Mesenchymal stem cell (in vitro differentiated cells and primary cell): ENCODE data around the gene AICDA.

Experiments
- DNase-seq: peaks from one replicate; pipeline ENCODE4 v3.0.0-alpha.2; 2013
- H2AFZ ChIP-seq: one replicate; pipeline ENCODE4 v1.6.1; 2013; ENCODE audit warnings: low read depth, mild to moderate bottlenecking, control low read depth, inconsistent platforms, low read length, moderate library complexity
- H2AK5ac ChIP-seq: 2 replicates; pipeline ENCODE4 v1.6.1; 2013; ENCODE audit warnings: low read length, moderate library complexity, mild to moderate bottlenecking, inconsistent platforms; ENCODE audit not compliant: severe bottlenecking
- H2BK120ac ChIP-seq: one replicate; pipeline ENCODE4 v1.6.1; 2013; ENCODE audit warnings: low read depth, mild to moderate bottlenecking, inconsistent platforms, low read length, moderate library complexity
- H2BK12ac ChIP-seq, 2 experiments: one replicate each; pipeline ENCODE4 v1.6.1; 2013; ENCODE audit warnings: inconsistent platforms in 2 of 2, low read length in 2 of 2, mild to moderate bottlenecking in 2 of 2, moderate library complexity in 2 of 2, control low read depth in 1 of 2
- H2BK15ac ChIP-seq: one replicate; pipeline ENCODE4 v1.6.1; 2013; ENCODE audit warnings: mild to moderate bottlenecking, low read depth, inconsistent platforms; ENCODE audit not compliant: poor library complexity, severe bottlenecking
- H2BK5ac ChIP-seq: 2 replicates; pipeline ENCODE4 v1.6.1; 2013; ENCODE audit warnings: low read depth, mild to moderate bottlenecking, low read length, control low read depth, inconsistent platforms; ENCODE audit not compliant: poor library complexity, severe bottlenecking
- H3K14ac ChIP-seq, 2 experiments: one replicate each; pipeline ENCODE4 v1.6.1; 2013; ENCODE audit warnings: inconsistent platforms in 2 of 2, low read length in 2 of 2, control low read depth in 1 of 2, mild to moderate bottlenecking in 1 of 2, moderate library complexity in 1 of 2
- H3K18ac ChIP-seq, 2 experiments: one replicate each; pipeline ENCODE4 v1.6.1; 2013; ENCODE audit warnings: inconsistent platforms in 2 of 2, low read length in 2 of 2, control low read depth in 1 of 2, low read depth in 1 of 2, mild to moderate bottlenecking in 1 of 2
- H3K23ac ChIP-seq, 2 experiments: one replicate each; pipeline ENCODE4 v1.6.1; 2013; ENCODE audit warnings: inconsistent platforms in 2 of 2, low read length in 2 of 2, mild to moderate bottlenecking in 2 of 2, moderate library complexity in 2 of 2, control low read depth in 1 of 2
- H3K27ac ChIP-seq: 2 replicates; pipeline ENCODE4 v1.5.1; 2013; ENCODE audit warnings: mild to moderate bottlenecking, moderate library complexity, low read length, control low read depth, inconsistent platforms; ENCODE audit not compliant: poor library complexity, severe bottlenecking
- H3K27me3 ChIP-seq, 2 experiments: 2 replicates each; pipeline versions ENCODE4 v1.6.1 to v1.7.0; 2013; ENCODE audit warnings: low read length in 2 of 2, mild to moderate bottlenecking in 2 of 2, moderate library complexity in 2 of 2, control low read depth in 1 of 2, inconsistent platforms in 1 of 2; ENCODE audit not compliant: control insufficient read depth in 1 of 2, insufficient read depth in 1 of 2
- H3K36me3 ChIP-seq, 2 experiments: 2 replicates each; pipeline versions ENCODE4 v1.6.1 to v1.7.0; 2013; ENCODE audit warnings: low read length in 2 of 2, control low read depth in 1 of 2, inconsistent platforms in 1 of 2, low read depth in 1 of 2, mild to moderate bottlenecking in 1 of 2; ENCODE audit not compliant: insufficient read depth in 2 of 2, control insufficient read depth in 1 of 2
- H3K4ac ChIP-seq, 2 experiments: one replicate each; pipeline ENCODE4 v1.6.1; 2013; ENCODE audit warnings: inconsistent platforms in 2 of 2, low read length in 2 of 2, mild to moderate bottlenecking in 2 of 2, moderate library complexity in 2 of 2, control low read depth in 1 of 2, low read depth in 1 of 2
- H3K4me1 ChIP-seq: 2 replicates; pipeline ENCODE4 v1.6.1; 2013; ENCODE audit warnings: low read depth, low read length, control low read depth; ENCODE audit not compliant: control insufficient read depth, insufficient read depth
- H3K4me2 ChIP-seq: 2 replicates; pipeline ENCODE4 v1.6.1; 2013; ENCODE audit warnings: low read length, mild to moderate bottlenecking, inconsistent platforms; ENCODE audit not compliant: poor library complexity, severe bottlenecking
- H3K4me3 ChIP-seq, 2 experiments: 2 replicates each; pipeline versions ENCODE4 v1.5.1 to v1.7.0; 2013; ENCODE audit warnings: low read length in 2 of 2, mild to moderate bottlenecking in 2 of 2, control low read depth in 1 of 2, low read depth in 1 of 2; ENCODE audit not compliant: insufficient read depth in 1 of 2
- H3K79me1 ChIP-seq: replicated peaks from 2 replicates; pipeline ENCODE4 v1.6.1; 2013; ENCODE audit warnings: mild to moderate bottlenecking, control low read depth, low read length, inconsistent platforms; ENCODE audit not compliant: poor library complexity, severe bottlenecking
- H3K9ac ChIP-seq: 2 replicates; pipeline ENCODE4 v1.7.0; 2013; ENCODE audit warnings: mild to moderate bottlenecking, low read length, moderate library complexity
- H3K9me3 ChIP-seq: 2 replicates; pipeline ENCODE4 v1.7.0; 2013; ENCODE audit warnings: mild to moderate bottlenecking, low read length; ENCODE audit not compliant: control insufficient read depth
- H4K8ac ChIP-seq: one replicate; pipeline ENCODE4 v1.6.1; 2013; ENCODE audit warnings: inconsistent platforms, mild to moderate bottlenecking, low read length, moderate library complexity
- H4K91ac ChIP-seq: one replicate; pipeline ENCODE4 v1.6.1; 2013; ENCODE audit warnings: mild to moderate bottlenecking, low read length, inconsistent platforms
- WGBS: methylation state at CpG from one replicate; pipeline ENCODE4 v1.1.7; 2013; ENCODE audit warnings: mixed read lengths; 5-methylcytosine and 5-hydroxymethylcytosine counted together

AICDA gene

GRCh38 chr12:8606890-8607289 is 5.8 kb downstream of the AICDA start:
- no peak overlapping the region for H3K23ac ChIP-seq
- H3K4me1 ChIP-seq = peaks cover 3% of the 10 kb centered on the region
- H4K8ac ChIP-seq = no peak overlapping the region
- no peak overlapping the region for H4K91ac ChIP-seq
- H2AK5ac ChIP-seq = no peak overlapping the region
- H2BK120ac ChIP-seq = no peak overlapping the region
- H3K79me1 ChIP-seq = no peaks in the 10 kb centered on the region
- H3K27ac ChIP-seq = no peak overlapping the region
- no peak for DNase-seq
- peaks cover 0 to 5% of the 10 kb centered on the region in 2 experiments for H3K27me3 ChIP-seq
- no peaks in the 10 kb centered on the region for H3K36me3 ChIP-seq
- no peak overlapping the region for H2BK5ac ChIP-seq
- H3K4me2 ChIP-seq = no peak overlapping the region
- H2BK15ac ChIP-seq = no peak overlapping the region
- no peak overlapping the region for H3K18ac ChIP-seq
- no peak overlapping the region for H2AFZ ChIP-seq
- no peak overlapping the region for H3K9ac ChIP-seq
- no peak overlapping the region for H3K14ac ChIP-seq
- WGBS = 97% methylated on average over 6 of the region's 6 CpGs
- no peaks in the 10 kb centered on the region for H3K9me3 ChIP-seq
- H3K4me3 ChIP-seq = no peak overlapping the region
- H3K4ac ChIP-seq = no peak overlapping the region
- no peak overlapping the region for H2BK12ac ChIP-seq

DNA sequence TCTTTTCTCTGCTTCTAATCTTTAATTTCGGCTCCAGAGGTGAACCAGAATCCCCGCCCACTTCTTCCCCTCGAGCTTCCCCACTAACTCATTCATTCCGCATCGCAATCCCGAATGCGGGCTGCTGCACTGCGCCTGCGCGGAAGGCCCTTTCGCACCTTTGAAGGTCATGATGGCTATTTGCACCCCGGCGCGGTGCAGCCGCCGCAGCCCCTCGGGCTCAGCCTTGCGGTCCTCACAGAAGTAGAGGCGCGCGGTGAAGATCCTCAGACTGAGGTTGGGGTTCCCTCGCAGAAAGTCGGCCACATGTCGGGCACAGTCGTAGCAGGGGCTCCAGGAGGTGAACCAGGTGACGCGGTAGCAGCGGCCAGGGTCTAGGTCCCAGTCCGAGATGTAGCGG is 7.6 kb downstream of the AICDA start:
- Histone ChIP-seq H3K4me1 (no peaks in the 10 kb centered on the region), H2BK120ac (no peak overlapping the region), H3K27me3 (peaks cover 0 to 5% of the 10 kb centered on the region in 2 experiments), H3K14ac (no peak overlapping the region), H2BK15ac (no peak overlapping the region), H3K9ac (no peak overlapping the region), H3K4me2 (no peak overlapping the region), H3K4me3 (no peak overlapping the region), H3K23ac (no peak overlapping the region), H3K36me3 (no peaks in the 10 kb centered on the region), H2AK5ac (no peak overlapping the region), H3K9me3 (no peaks in the 10 kb centered on the region), H3K18ac (no peak overlapping the region), H3K79me1 (no peaks in the 10 kb centered on the region), H3K4ac (no peak overlapping the region), H2AFZ (no peak overlapping the region), H3K27ac (no peak overlapping the region), H4K91ac (no peak overlapping the region), H2BK12ac (no peak overlapping the region), H2BK5ac (no peak overlapping the region), H4K8ac (no peak overlapping the region)
- 96% methylated on average over 30 of the region's 30 CpGs for WGBS
- no peak for DNase-seq

DNA sequence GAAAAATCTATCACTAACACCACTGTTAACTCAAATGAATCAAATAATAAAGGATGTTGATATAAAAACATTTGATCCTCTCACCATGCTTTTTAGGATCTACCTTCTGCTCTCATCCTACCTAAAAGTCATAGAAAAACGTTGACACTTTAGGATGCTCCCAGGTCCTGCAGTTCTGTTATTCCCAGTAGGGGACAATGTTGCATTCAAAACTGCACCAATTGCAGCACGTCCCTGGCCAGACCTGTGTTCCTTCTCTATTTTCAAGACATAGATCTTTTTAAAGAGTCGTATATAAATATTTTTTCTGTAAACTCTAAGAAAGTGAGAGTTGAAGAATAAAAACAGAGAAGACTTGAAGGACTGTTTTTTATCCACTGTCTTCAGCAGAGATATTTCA is 8.8 kb downstream of the AICDA start:
- Histone ChIP-seq H2BK120ac (no peak overlapping the region), H3K23ac (no peak overlapping the region)

GRCh38 chr12:8603286-8603685 is 9.4 kb downstream of the AICDA start:
- no peak overlapping the region for H2BK5ac ChIP-seq
- no peak overlapping the region for H3K4me2 ChIP-seq
- no peak overlapping the region for H2BK12ac ChIP-seq
- no peaks in the 10 kb centered on the region for H3K9me3 ChIP-seq
- no peaks in the 10 kb centered on the region for H3K4me1 ChIP-seq
- WGBS = 90% methylated on average over 1 of the region's 2 CpGs
- no peak overlapping the region for H3K4me3 ChIP-seq
- H3K4ac ChIP-seq = no peak overlapping the region
- H3K27me3 ChIP-seq = peaks cover 0 to 5% of the 10 kb centered on the region in 2 experiments
- no peak overlapping the region for H4K8ac ChIP-seq
- H3K36me3 ChIP-seq = no peaks in the 10 kb centered on the region
- no peak overlapping the region for H3K27ac ChIP-seq
- H3K9ac ChIP-seq = no peak overlapping the region
- no peak overlapping the region for H2AFZ ChIP-seq
- H2AK5ac ChIP-seq = no peak overlapping the region
- no peaks in the 10 kb centered on the region for H3K79me1 ChIP-seq
- H3K14ac ChIP-seq = no peak overlapping the region
- H2BK15ac ChIP-seq = no peak overlapping the region
- H3K18ac ChIP-seq = no peak overlapping the region
- H3K23ac ChIP-seq = no peak overlapping the region
- no peak overlapping the region for H2BK120ac ChIP-seq
- DNase-seq = no peak
- H4K91ac ChIP-seq = no peak overlapping the region

More for the DNA sequence above, 8.8 kb downstream of the AICDA start:
- Histone ChIP-seq H3K27ac (no peak overlapping the region), H3K4ac (no peak overlapping the region), H2AFZ (no peak overlapping the region), H3K18ac (no peak overlapping the region), H3K4me2 (no peak overlapping the region), H3K9me3 (no peaks in the 10 kb centered on the region), H2BK12ac (no peak overlapping the region), H3K36me3 (no peaks in the 10 kb centered on the region), H2BK15ac (no peak overlapping the region), H4K91ac (no peak overlapping the region), H3K4me3 (no peak overlapping the region), H3K79me1 (no peaks in the 10 kb centered on the region), H3K27me3 (peaks cover 0 to 5% of the 10 kb centered on the region in 2 experiments), H3K14ac (no peak overlapping the region), H4K8ac (no peak overlapping the region), H3K9ac (no peak overlapping the region), H3K4me1 (no peaks in the 10 kb centered on the region), H2BK5ac (no peak overlapping the region), H2AK5ac (no peak overlapping the region)
- 64% methylated on average over 2 of the region's 3 CpGs for WGBS
- DNase-seq = no peak
